OCI-LY7 (cell line): ENCODE data around the gene MAVS. TPM values are rescaled to one million over a fixed set of nuclear protein-coding genes. Genes with fewer than 3 reads are reported as not detected.

ENCODE experiments used
- BruUV-seq: library from RNA; stranded (reverse); fragments of 400-500 nt; replicated peaks from 2 replicates; lab custom pipeline; 2021; lab: Mats Ljungman, UMichigan
- CTCF ChIA-PET: fragments of 300-600 bp; sonication (Branson Sonifier 250); formaldehyde crosslinking; loops from one replicate; lab custom pipeline; 2022; ENCODE audit warnings: antibody characterized with exemption; ENCODE audit not compliant: unreplicated experiment; lab: Charles Lee
- POLR2A ChIA-PET: fragments of 300-600 bp; sonication (Branson Sonifier 250); formaldehyde crosslinking; loops from one replicate; lab custom pipeline; 2022; ENCODE audit warnings: antibody characterized with exemption; lab: Charles Lee
- DNase-seq: peaks from one replicate; pipeline ENCODE4 v3.0.0-alpha.2; 2015; ENCODE audit warnings: low spot score
- H2AFZ ChIP-seq: fragments of 200-600 bp; sonication (generic), shearing (Covaris generic); 2 replicates; pipeline ENCODE4 v1.6.1; 2014; ENCODE audit warnings: mild to moderate bottlenecking, antibody characterized with exemption, low read length, moderate library complexity
- H3K27ac ChIP-seq: fragments of 200-600 bp; sonication (generic); 2 replicates; pipeline ENCODE4 v1.5.1; 2014; ENCODE audit warnings: mixed run types, low read depth, mild to moderate bottlenecking, moderate library complexity, low read length, inconsistent platforms; ENCODE audit not compliant: poor library complexity, severe bottlenecking
- H3K36me3 ChIP-seq: fragments of 200-600 bp; sonication (generic); 2 replicates; pipeline ENCODE4 v1.6.1; 2014; ENCODE audit warnings: mild to moderate bottlenecking, antibody characterized with exemption, low read length, moderate library complexity, mixed read lengths; ENCODE audit not compliant: insufficient read depth
- H3K4me1 ChIP-seq: fragments of 200-600 bp; sonication (generic); 2 replicates; pipeline ENCODE4 v1.5.1; 2014; ENCODE audit warnings: mild to moderate bottlenecking, low read length; ENCODE audit not compliant: insufficient read depth, poor library complexity, severe bottlenecking
- H3K4me2 ChIP-seq: fragments of 200-600 bp; sonication (generic); 2 replicates; pipeline ENCODE4 v1.6.1; 2014; ENCODE audit warnings: mild to moderate bottlenecking, low read length
- H3K4me3 ChIP-seq: fragments of 200-600 bp; sonication (generic); 2 replicates; pipeline ENCODE4 v1.5.1; 2014; ENCODE audit warnings: mild to moderate bottlenecking, low read depth, low read length; ENCODE audit not compliant: poor library complexity, severe bottlenecking
- H3K79me2 ChIP-seq: fragments of 200-600 bp; sonication (generic); 2 replicates; pipeline ENCODE4 v1.6.1; 2016; ENCODE audit warnings: low read depth, mild to moderate bottlenecking, low read length, moderate library complexity, mixed read lengths; ENCODE audit not compliant: insufficient read depth
- H3K9me2 ChIP-seq: fragments of 200-600 bp; sonication (generic); 2 replicates; pipeline ENCODE4 v1.6.1; 2016; ENCODE audit warnings: mild to moderate bottlenecking, low read length, mixed read lengths; ENCODE audit not compliant: insufficient read depth
- H3K9me3 ChIP-seq: fragments of 200-600 bp; sonication (generic); 2 replicates; pipeline ENCODE4 v1.6.1; 2014; ENCODE audit warnings: mild to moderate bottlenecking, mixed run types, low read length, mixed read lengths
- H4K20me1 ChIP-seq: fragments of 200-600 bp; sonication (generic); 2 replicates; pipeline ENCODE4 v1.6.1; 2014; ENCODE audit warnings: mild to moderate bottlenecking, antibody characterized with exemption, low read length, moderate library complexity, mixed read lengths; ENCODE audit not compliant: insufficient read depth
- EZH2phosphoT487 ChIP-seq: fragments of 200-600 bp; sonication (generic); IDR thresholded peaks from 2 replicates; pipeline ENCODE4 v1.6.1; 2018; ENCODE audit warnings: low read depth, borderline replicate concordance, mild to moderate bottlenecking, mixed run types, antibody characterized with exemption, low read length, moderate library complexity, mixed read lengths
- intact Hi-C: fragments of 100-400 bp; cut with micrococcal nuclease; formaldehyde crosslinking; loops from one replicate; pipeline ENCODE4 v1.10.0; 2022; ENCODE audit not compliant: unreplicated experiment
- total RNA-seq, 2 experiments: library from RNA; depleted of rRNA in 1 of 2; stranded (reverse); fragments of >200 nt in 1 of 2; shearing (Covaris generic) in 1 of 2; gene quantifications; 2 replicates each; pipeline ENCODE4 v1.2.3, GENCODE V29; 2014 to 2022
- TF ChIP-seq, protein P1 (sequence below): fragments of 200-600 bp; sonication (generic); conservative IDR thresholded peaks from 2 replicates; pipeline ENCODE4 v1.5.1; 2014; ENCODE audit warnings: mild to moderate bottlenecking, antibody characterized with exemption, low read length, moderate library complexity, mixed read lengths

MAVS gene
- total RNA-seq, 2 experiments from 2014 or later, result 19.8 to 35.5 TPM

DNA sequence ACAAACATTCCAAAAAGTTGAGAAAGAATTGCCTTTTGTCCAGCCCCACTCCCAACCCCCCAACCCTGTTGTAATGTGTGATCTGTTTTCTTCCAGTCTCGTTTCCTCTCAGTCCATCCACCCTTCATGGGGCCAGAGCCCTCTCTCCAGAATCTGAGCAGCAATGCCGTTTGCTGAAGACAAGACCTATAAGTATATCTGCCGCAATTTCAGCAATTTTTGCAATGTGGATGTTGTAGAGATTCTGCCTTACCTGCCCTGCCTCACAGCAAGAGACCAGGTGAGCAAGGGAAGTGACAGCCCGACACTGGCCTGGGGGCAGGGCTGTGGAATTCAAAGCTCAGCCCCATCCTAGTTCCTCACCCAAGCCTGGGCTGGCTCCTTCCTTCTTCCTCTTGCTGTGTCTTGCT is 7.8 kb downstream of the MAVS start:
- Histone ChIP-seq H3K9me3 (no peaks in the 10 kb centered on the region), H3K36me3 (peaks cover 34% of the 10 kb centered on the region), H4K20me1 (no peaks in the 10 kb centered on the region), H3K4me3 (no peak overlapping the region), H3K79me2 (no peaks in the 10 kb centered on the region), H3K4me1 (no peaks in the 10 kb centered on the region), H3K9me2 (no peaks in the 10 kb centered on the region), H2AFZ (no peak overlapping the region), H3K4me2 (no peak overlapping the region), H3K27ac (no peak overlapping the region)
- intact Hi-C loops, result no loop called here
- DNase-seq, result no peak
- TF ChIP-seq, protein P1, sequence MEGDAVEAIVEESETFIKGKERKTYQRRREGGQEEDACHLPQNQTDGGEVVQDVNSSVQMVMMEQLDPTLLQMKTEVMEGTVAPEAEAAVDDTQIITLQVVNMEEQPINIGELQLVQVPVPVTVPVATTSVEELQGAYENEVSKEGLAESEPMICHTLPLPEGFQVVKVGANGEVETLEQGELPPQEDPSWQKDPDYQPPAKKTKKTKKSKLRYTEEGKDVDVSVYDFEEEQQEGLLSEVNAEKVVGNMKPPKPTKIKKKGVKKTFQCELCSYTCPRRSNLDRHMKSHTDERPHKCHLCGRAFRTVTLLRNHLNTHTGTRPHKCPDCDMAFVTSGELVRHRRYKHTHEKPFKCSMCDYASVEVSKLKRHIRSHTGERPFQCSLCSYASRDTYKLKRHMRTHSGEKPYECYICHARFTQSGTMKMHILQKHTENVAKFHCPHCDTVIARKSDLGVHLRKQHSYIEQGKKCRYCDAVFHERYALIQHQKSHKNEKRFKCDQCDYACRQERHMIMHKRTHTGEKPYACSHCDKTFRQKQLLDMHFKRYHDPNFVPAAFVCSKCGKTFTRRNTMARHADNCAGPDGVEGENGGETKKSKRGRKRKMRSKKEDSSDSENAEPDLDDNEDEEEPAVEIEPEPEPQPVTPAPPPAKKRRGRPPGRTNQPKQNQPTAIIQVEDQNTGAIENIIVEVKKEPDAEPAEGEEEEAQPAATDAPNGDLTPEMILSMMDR, result no peak
- no peak for TF ChIP-seq EZH2phosphoT487
- BruUV-seq, result no TSS peak
- POLR2A ChIA-PET, result interaction anchor here (0.5 to 1.3 kb wide), 3 partner anchors 23 to 33 kb away, joined by 3 to 4 read pairs (median 3); no protein-coding TSS in a partner anchor
- CTCF ChIA-PET, result no interaction called here

DNA sequence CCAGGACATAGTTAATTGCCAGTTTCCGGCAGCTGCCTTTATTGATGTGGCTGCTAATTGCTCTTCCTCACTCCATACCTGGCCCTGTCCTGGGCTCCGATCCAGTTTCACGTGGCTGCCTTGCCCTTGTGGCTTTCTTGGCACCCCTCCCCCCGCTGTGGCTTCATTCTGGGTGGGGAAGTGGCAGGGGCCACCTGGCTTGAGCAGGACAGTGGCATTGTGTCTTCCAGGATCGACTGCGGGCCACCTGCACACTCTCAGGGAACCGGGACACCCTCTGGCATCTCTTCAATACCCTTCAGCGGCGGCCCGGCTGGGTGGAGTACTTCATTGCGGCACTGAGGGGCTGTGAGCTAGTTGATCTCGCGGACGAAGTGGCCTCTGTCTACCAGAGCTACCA is 10.8 kb downstream of the MAVS start:
- intact Hi-C loops, result loop anchor here (5.0 kb wide), 1 partner anchor 180 kb away; no protein-coding TSS in a partner anchor
- H3K4me1 ChIP-seq, result no peaks in the 10 kb centered on the region
- peaks cover 4% of the 10 kb centered on the region; the same call in 1 of the 2 replicates for H3K9me3 ChIP-seq
- H2AFZ ChIP-seq, result no peak overlapping the region
- no peak overlapping the region for H3K27ac ChIP-seq
- no peaks in the 10 kb centered on the region for H4K20me1 ChIP-seq
- no peaks in the 10 kb centered on the region for H3K9me2 ChIP-seq
- ChIA-PET POLR2A (interaction anchor here (1.0 kb wide), 2 partner anchors 10 to 70 kb away, joined by 3 read pairs; partner anchors contain the start of gene MAVS), CTCF (no interaction called here)
- no peak overlapping the region for H3K4me3 ChIP-seq
- BruUV-seq, result TSS peak; percentile 49
- DNase-seq, result no peak
- H3K4me2 ChIP-seq, result no peak overlapping the region
- peaks cover 52% of the 10 kb centered on the region for H3K36me3 ChIP-seq
- H3K79me2 ChIP-seq, result no peaks in the 10 kb centered on the region
- no peak for TF ChIP-seq EZH2phosphoT487
- TF ChIP-seq, protein P1, result no peak

DNA sequence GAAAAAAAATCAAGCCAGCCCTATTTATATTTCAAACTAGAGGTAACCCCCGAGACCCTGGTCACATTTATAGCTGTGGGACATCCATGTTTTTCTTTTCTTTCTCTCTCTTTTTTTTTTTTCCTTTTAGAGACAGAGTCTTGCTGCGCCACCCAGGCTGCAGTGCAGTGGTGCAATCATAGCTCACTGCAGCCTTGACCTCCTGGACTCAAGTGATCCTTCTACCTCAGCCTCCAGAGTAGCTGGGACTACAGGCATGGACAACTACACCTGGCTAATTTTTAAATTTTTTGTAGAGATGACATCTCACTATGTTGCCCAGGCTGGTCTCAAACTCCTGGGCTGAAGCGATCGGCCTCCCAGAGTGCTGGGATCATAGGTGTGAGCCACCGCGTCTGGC is 12.1 kb downstream of the MAVS start:
- Histone ChIP-seq H3K36me3 (peaks cover 64% of the 10 kb centered on the region), H2AFZ (no peak overlapping the region), H4K20me1 (no peaks in the 10 kb centered on the region), H3K9me2 (no peaks in the 10 kb centered on the region), H3K4me1 (no peaks in the 10 kb centered on the region), H3K79me2 (no peaks in the 10 kb centered on the region), H3K9me3 (peaks cover 6% of the 10 kb centered on the region; the same call in 1 of the 2 replicates), H3K4me3 (no peak overlapping the region), H3K27ac (no peak overlapping the region), H3K4me2 (no peak overlapping the region)
- TF ChIP-seq, protein P1, result no peak
- TF ChIP-seq EZH2phosphoT487, result no peak
- BruUV-seq, result no TSS peak
- ChIA-PET CTCF (no interaction called here), POLR2A (interaction anchor here (0.6 to 1.0 kb wide), 2 partner anchors 9 to 71 kb away, joined by 3 read pairs; no protein-coding TSS in a partner anchor)
- DNase-seq, result no peak
- intact Hi-C loops, result loop anchor here (5.0 kb wide), 1 partner anchor 181 kb away; no protein-coding TSS in a partner anchor
